ENCODE measurements around the gene ZNF230.

Gene ZNF230

GRCh38 chr19:44002566-44003460, at the start of gene ZNF230:
Gene ZNF230 (plus strand): TSS chr19:44002957. CDS start chr19:44007079, 4,122 bp downstream.
- DNase-seq: peak; percentile 99

- no peak for DNase-seq
These were observed 45.9 kb upstream of the ZNF230 start for GRCh38 chr19:43956827-43957226.

DNA sequence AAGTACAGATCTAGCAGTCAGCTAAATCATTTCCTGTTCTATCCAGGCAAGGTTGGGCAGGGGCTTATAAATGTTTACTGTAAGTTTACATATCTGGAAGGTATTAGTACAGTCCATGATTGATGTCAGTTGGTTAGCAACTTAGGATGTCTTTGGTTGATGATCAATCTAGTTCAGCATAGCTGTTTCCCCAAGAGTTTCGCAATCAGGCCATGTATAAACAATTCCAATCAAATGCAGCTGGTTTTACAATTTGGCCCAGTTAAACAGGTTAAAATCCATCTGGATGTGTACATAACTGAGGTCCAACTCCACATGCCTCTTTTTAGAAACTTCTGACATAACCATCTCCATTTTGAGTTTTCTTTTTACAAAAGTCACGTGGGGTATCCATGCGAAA, 44.9 kb upstream of the ZNF230 start:
- DNase-seq: no peak

DNA sequence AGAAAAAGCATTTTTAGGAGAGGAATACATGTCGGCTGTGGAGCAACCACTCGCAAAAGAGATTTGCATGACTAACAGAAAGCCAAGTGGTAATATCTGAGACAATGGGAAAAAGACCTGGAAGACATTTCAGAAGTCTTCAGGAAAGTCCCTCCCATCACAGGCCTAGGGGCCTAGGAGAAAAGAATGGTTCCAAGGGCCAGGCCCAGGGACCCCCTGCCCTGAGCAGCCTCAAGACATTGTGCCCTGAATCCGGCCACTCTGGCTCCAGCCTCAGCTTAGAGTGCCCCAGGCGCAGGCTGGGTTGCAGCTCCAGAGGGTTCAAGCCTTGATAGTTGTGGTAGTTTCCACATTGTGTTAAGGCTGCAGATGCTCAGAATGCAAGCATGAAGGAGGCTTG, 42.3 kb upstream of the ZNF230 start:
- no peak for DNase-seq

DNA sequence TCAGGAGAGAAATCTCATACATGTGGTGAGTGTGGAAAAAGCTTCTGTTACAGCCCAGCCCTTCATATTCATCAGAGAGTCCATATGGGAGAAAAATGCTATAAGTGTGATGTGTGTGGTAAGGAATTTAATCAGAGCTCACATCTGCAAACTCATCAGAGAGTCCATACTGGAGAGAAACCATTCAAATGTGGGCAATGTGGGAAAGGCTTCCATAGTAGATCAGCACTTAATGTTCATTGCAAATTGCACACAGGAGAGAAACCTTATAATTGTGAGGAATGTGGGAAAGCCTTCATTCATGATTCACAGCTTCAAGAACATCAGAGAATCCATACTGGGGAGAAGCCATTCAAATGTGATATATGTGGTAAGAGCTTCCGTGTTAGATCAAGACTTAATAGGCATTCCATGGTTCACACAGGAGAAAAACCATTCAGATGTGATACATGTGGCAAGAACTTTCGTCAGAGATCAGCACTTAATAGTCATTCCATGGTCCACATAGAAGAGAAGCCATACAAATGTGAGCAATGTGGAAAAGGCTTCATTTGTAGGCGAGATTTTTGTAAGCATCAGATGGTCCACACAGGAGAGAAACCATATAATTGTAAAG, 36.6 kb upstream of the ZNF230 start:
- no peak for DNase-seq

GRCh38 chr19:43976732-43977131, 26.0 kb upstream of the ZNF230 start:
- DNase-seq: no peak

DNA sequence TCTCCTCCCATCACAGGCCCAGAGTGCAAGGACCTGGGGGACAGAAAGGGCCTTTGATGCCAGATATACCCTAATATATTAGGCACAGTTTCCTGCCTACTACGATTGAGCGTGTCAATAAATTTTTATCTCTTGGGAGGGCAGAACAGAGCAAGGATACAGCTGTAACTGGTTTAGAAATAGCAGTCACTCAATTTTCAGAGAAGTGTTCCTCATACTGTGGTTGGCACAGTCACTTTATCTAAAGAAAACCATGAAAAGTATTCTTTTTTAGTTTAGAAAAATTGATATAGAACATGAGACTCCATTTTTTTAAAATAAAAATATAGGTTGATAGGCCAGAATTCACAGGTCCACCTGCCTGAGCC, 19.2 kb upstream of the ZNF230 start:
- DNase-seq: no peak

DNA sequence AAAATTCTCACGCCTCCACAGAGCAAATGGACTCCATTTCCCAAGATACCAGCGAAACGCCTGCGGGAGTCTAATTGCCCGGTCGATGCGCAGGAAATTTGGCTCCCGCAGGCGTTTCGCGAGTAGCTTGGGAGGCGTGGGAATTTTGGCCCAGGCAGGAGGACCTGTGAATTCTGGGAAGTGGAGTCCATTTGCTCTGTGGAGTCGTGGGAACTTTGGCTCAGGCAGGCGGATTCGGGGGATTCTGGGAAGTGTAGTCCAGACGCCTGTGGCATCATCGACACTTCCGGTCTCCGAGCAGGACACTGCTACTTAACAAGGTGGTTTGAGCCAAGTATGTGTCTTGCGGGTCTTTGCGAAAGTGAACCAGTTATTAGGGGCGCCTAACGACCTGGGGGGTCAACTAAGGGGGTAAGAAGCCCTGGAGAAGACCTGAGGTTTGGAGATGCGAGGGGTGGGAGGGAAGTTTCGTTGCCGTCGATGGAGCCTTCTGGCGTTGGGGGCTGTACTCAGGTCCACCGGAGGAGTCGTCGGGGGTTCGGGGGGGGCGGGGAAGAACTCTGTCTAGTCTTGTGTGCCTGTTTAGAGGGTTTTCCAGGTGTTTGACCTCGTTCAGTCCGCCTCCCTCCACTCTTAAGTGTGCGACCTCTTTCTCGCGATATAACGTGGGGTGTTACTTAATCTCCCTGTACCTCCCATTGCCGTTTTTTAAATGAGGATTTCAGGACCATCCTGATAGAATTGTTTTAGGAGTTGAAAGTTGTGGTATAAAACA, 18.7 kb upstream of the ZNF230 start, which contains the start of gene ZNF155:
TSS of gene ZNF155 (plus strand) at position 277 of the 775 bp plus-strand sequence. CDS start 4,356 bp downstream, outside the sequence.
- peak; percentile 94 for DNase-seq

DNA sequence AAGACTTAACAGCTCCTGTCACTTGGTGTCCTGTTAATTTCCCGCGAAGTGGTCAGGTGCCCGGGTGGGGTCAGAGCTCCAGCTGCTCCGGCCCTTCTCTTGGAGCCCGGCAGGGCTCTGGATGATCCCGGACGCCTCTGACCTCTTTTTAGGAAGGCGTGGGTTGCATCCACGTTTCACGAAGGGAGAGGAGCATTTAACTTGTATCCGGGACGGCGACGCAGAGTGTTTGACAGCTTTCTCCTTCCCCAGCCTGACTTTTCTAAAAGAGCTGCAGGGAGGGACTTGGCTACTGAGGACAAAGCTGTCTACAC, 18.1 kb upstream of the ZNF230 start:
- peak; percentile 24 for DNase-seq

DNA sequence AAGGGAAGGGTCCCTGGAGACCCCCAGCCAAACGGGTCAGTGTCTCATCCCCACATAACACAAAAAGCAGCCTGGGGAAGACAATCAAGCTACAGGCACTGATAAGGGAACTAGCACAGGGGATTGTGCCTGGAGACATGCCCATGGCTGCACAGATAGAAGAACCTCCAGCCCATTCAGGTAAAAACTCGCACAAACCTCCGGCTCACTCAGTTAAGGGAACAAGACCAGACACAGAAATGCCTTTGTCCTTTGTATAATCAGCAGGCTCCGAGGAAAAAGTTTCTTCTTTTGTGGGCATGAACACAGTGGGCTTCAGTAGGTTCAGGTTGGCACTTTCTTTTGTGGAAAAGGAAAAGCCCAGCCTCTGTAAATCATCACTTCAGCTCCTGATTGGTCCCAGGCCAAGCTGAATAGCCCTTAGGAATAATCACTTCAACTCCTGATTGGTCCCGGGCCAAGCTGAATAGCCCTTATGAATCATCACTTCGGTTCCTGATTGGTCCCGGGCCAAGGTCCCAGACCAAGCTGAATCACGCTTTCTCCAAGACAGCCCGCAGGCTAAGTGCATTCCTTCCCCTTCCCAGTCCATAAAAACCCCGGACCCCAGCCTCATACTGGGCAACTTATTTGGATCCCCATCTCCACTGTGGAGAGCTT, 5.0 kb upstream of the ZNF230 start:
- DNase-seq: no peak

DNA sequence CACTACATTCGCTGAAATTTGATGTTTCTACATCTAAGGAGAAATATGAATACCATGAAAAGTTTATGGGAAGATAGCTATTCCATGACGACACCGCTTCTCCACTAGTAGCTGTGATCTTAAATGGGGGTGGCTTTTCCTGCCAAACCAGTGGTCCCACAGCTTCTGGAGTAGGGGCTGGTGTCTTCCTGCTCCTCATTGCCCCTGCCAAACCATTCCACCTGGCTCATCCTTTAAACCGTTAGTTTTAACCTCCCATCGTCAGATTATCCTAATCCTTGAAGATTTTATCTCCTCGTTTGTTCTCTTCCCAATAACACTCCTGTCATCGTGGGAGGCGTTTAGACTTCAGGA, 568 bp upstream of the ZNF230 start:
- DNase-seq: no peak

DNA sequence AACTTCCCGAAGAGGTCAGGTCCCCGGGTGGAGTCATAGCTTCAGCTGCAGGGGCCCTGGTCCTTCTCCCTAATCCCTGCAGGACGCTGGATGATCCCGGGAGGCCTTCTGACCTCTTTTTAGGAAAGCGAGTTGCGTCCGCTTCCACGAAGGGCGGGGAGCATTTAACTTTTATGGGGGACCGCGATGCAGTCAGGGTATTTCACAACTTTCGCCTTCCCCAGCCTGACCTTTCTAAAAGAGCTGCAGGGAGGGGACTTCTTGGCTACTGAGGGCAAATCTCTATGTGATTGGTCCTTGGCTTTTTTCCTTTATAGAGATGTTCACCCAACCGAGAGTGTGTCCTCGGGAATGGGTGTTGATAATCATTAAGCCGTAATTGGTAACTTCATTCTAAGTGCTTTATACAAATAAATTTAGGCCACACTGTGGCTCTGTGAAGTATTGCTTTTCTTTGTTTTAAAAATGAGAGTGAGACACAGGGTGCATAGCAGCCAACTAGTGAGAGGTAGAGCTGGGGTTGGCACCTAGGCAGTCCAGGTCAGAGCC, 778 bp downstream of the ZNF230 start:
- DNase-seq: peak; percentile 64

- DNase-seq: peak; percentile 73
These were observed 3.2 kb downstream of the ZNF230 start for GRCh38 chr19:44005973-44006372.

- no peak for DNase-seq
These were observed 4.7 kb downstream of the ZNF230 start for GRCh38 chr19:44007473-44007872.

DNA sequence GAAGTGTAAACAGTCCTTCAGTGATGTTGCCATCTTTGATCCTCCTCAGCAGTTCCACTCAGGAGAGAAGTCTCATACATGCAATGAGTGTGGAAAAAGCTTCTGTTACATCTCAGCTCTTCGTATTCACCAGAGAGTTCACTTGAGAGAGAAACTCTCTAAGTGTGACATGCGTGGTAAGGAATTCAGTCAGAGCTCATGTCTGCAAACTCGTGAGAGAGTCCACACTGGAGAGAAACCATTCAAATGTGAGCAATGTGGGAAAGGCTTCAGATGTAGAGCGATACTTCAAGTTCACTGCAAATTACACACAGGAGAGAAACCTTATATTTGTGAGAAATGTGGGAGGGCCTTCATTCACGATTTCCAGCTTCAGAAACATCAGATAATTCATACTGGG, 7.7 kb downstream of the ZNF230 start:
- DNase-seq: no peak

GRCh38 chr19:44019498-44019897, 16.7 kb downstream of the ZNF230 start:
- DNase-seq: no peak

DNA sequence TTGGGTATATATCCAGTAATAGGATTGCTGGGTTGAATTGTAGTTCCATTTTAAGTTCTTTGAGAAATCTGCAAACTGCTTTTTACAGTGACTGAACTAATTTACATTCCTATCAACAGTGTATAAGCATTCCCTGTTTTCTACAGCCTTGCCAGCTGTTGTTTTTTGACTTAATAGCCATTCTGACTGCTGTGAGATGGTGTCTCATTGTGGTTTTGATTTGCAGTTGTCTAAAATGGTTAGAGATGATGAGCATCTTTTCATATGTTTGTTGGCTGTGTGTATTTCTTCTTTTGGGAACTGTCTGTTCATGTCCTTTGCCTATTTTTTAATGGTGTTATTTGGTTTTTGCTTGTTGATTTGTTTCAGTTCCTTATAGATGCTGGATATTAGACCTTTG, 18.5 kb downstream of the ZNF230 start:
- no peak for DNase-seq

DNA sequence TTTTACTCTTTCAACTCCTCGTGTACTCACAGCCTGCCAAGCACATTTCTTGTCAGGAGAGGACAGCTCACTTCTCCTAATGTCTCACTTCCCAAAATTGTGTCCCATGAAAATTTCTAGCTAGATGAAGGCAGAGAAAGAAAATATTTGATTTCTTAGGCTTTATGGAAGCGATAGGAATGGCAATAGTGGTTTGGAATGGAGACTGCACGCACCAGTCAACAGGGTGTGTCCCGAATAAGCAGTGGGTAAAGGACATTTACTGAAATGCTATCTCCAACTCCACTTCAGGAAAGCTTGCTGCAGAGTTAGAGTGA, 22.1 kb downstream of the ZNF230 start:
- DNase-seq: no peak

DNA sequence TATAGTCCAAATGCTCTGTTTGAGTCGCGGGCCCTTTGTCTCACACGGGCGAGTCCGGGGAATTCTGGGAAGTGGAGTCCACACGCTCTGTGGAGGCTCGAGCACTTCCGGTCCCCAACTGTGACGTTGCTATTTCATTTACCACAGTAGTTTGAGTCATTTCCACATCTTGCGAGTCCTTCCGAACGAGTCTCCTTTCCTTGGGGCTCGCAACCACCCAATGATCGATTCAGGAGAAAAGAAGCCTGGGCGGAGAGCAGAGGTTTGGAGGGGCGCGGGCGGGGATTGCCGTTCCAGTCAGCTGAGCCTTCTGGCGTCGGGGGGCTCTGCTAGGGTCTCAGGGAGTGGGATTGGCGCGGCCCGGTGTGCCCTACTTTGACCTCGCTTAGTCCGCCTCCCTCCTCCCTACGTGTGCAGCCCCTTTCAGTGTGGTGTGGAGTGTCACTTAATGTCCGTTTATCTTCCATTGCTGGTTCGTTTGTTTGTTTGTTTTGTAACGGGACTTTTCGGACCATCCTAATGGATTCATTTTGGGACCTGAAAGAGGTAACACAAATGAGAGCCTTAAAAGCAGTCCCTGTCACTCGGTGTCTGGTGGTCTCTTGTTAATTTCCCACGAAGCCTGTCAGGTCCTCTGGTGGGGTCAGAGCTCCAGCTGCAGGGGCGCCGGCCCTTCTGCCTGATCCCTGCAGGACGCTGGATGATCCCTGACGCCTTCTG, 22.6 kb downstream of the ZNF230 start, which contains the start of gene ZNF222:
TSS of gene ZNF222 (plus strand) at position 163 of the 720 bp plus-strand sequence. CDS start at position 221, 58 bp downstream.
- peak; percentile 97 for DNase-seq

DNA sequence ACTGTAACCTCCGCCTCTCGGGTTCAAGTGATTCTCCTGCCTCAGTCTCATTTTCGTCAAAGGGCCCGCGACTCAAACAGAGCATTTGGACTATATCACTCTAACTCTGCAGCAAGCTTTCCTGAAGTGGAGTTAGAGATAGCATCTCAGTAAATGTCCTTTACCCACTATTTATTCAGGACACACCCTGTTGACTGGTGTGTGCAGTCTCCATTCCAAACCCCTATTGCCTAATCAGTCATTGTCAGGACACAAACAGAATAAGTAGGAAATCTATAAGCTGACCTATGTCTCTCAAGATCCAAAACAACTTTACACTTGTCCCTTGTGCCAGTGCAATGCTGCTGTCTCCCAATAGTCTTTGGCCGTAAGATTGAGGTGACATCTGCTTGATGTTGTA, 23.9 kb downstream of the ZNF230 start:
- no peak for DNase-seq

DNA sequence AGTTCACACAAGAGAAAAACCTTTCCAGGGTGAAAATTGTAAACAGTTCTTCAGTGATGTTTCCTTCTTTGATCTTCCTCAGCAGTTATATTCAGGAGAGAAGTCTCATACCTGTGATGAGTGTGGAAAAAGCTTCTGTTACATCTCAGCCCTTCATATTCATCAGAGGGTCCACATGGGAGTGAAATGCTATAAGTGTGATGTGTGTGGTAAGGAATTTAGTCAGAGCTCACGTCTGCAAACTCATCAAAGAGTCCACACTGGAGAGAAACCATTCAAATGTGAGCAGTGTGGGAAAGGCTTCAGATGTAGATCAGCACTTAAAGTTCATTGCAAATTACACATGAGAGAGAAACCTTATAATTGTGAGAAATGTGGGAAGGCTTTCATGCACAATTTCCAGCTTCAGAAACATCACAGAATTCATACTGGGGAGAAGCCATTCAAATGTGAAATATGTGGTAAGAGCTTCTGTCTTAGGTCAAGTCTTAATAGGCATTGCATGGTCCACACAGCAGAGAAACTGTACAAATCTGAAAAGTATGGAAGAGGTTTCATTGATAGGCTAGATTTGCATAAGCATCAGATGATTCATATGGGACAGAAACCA, 29.3 kb downstream of the ZNF230 start:
- no peak for DNase-seq

- DNase-seq: no peak
These were observed 39.4 kb downstream of the ZNF230 start for GRCh38 chr19:44042147-44042546.
